IMR-90 (cell line): Measurements from ENCODE around the gene CMTM8. TPM values are rescaled to one million over a fixed set of nuclear protein-coding genes. Genes with fewer than 3 reads are reported as not detected.

Source experiments
- ATAC-seq: fragments of 200-7000 bp; cut with Tn5 transposase; 2 replicates; pipeline ENCODE4 v1.9.1; 2020; ENCODE audit warnings: low read depth, mild to moderate bottlenecking, moderate library complexity
- BruUV-seq: library from RNA; stranded (reverse); fragments of 400-500 nt; replicated peaks from 2 replicates; lab custom pipeline; 2021; lab: Mats Ljungman, UMichigan
- CTCF ChIA-PET: fragments of 300-600 bp; formaldehyde crosslinking; extraction: SDS; loops from one replicate; lab custom pipeline; 2021; ENCODE audit warnings: antibody characterized with exemption; lab: Yijun Ruan, JAX
- POLR2A ChIA-PET: fragments of 300-600 bp; sonication (Branson Sonifier 250); formaldehyde crosslinking; loops from one replicate; lab custom pipeline; 2022; ENCODE audit warnings: antibody characterized with exemption; ENCODE audit not compliant: unreplicated experiment; lab: Charles Lee
- DNase-seq: peaks from one replicate; pipeline ENCODE4 v3.0.0; 2013
- H2AFZ ChIP-seq: replicated peaks from 2 replicates; pipeline ENCODE3; 2013; ENCODE audit warnings: low read length, mild to moderate bottlenecking; ENCODE audit not compliant: poor library complexity
- H2AK5ac ChIP-seq: 2 replicates; pipeline ENCODE4 v1.6.1; 2013; ENCODE audit warnings: low read depth, low read length, inconsistent platforms
- H2AK9ac ChIP-seq: replicated peaks from 2 replicates; pipeline ENCODE3; 2013; ENCODE audit warnings: mild to moderate bottlenecking, low read depth, low read length, moderate library complexity; ENCODE audit not compliant: poor library complexity
- H2BK120ac ChIP-seq: 2 replicates; pipeline ENCODE4 v1.6.1; 2013; ENCODE audit warnings: low read depth, low read length, inconsistent platforms
- H2BK15ac ChIP-seq: 3 replicates; pipeline ENCODE4 v1.6.1; 2013; ENCODE audit warnings: low read depth, low read length, inconsistent platforms
- H2BK20ac ChIP-seq: 2 replicates; pipeline ENCODE4 v1.6.1; 2013; ENCODE audit warnings: low read depth, mild to moderate bottlenecking, inconsistent platforms, low read length, moderate library complexity
- H2BK5ac ChIP-seq: 2 replicates; pipeline ENCODE4 v1.6.1; 2013; ENCODE audit warnings: mild to moderate bottlenecking, low read depth, low read length, inconsistent platforms; ENCODE audit not compliant: poor library complexity, severe bottlenecking
- H3K14ac ChIP-seq: replicated peaks from 2 replicates; pipeline ENCODE4 v1.6.1; 2013; ENCODE audit warnings: low read depth, low read length, inconsistent platforms
- H3K18ac ChIP-seq: 2 replicates; pipeline ENCODE4 v1.6.1; 2013; ENCODE audit warnings: low read depth, low read length, control low read depth
- H3K23ac ChIP-seq: 2 replicates; pipeline ENCODE4 v1.6.1; 2013; ENCODE audit warnings: low read depth, low read length, inconsistent platforms
- H3K27ac ChIP-seq: 2 replicates; pipeline ENCODE4 v1.5.1; 2013; ENCODE audit warnings: mild to moderate bottlenecking, control low read depth, low read length; ENCODE audit not compliant: insufficient read depth
- H3K27me3 ChIP-seq: 2 replicates; pipeline ENCODE4 v1.6.1; 2013; ENCODE audit warnings: low read length; ENCODE audit not compliant: control insufficient read depth, insufficient read depth
- H3K36me3 ChIP-seq: 2 replicates; pipeline ENCODE4 v1.6.1; 2013; ENCODE audit warnings: low read length, mixed read lengths; ENCODE audit not compliant: control insufficient read depth, insufficient read depth
- H3K4ac ChIP-seq: 2 replicates; pipeline ENCODE4 v1.6.1; 2013; ENCODE audit warnings: low read depth, low read length, inconsistent platforms
- H3K4me1 ChIP-seq: 2 replicates; pipeline ENCODE4 v1.6.1; 2013; ENCODE audit warnings: low read length, mixed read lengths; ENCODE audit not compliant: control insufficient read depth, insufficient read depth
- H3K4me2 ChIP-seq: 2 replicates; pipeline ENCODE4 v1.6.1; 2013; ENCODE audit warnings: low read depth, mild to moderate bottlenecking, control low read depth, low read length, moderate library complexity
- H3K4me3 ChIP-seq: 2 replicates; pipeline ENCODE4 v1.5.1; 2013; ENCODE audit warnings: low read depth, mild to moderate bottlenecking, control low read depth, low read length, moderate library complexity; ENCODE audit not compliant: insufficient read depth
- H3K56ac ChIP-seq: 2 replicates; pipeline ENCODE4 v1.6.1; 2013; ENCODE audit warnings: low read length, inconsistent platforms; ENCODE audit not compliant: insufficient read depth; ENCODE audit errors: extremely low read depth
- H3K79me1 ChIP-seq, 2 experiments: 2 replicates each; pipeline ENCODE4 v1.6.1; 2013; ENCODE audit warnings: low read length in 2 of 2, inconsistent platforms in 1 of 2, low read depth in 1 of 2
- H3K9ac ChIP-seq: 2 replicates; pipeline ENCODE4 v1.6.1; 2013; ENCODE audit warnings: low read depth, low read length, control low read depth
- H3K9me1 ChIP-seq: 2 replicates; pipeline ENCODE4 v1.6.1; 2013; ENCODE audit warnings: low read length, inconsistent platforms; ENCODE audit not compliant: insufficient read depth
- H3K9me3 ChIP-seq: 2 replicates; pipeline ENCODE4 v1.6.1; 2013; ENCODE audit warnings: low read length; ENCODE audit not compliant: control insufficient read depth, insufficient read depth
- H4K20me1 ChIP-seq: 2 replicates; pipeline ENCODE4 v1.6.1; 2013; ENCODE audit warnings: low read length, inconsistent platforms; ENCODE audit not compliant: insufficient read depth
- H4K5ac ChIP-seq: 2 replicates; pipeline ENCODE4 v1.6.1; 2013; ENCODE audit warnings: mild to moderate bottlenecking, low read depth, low read length, control low read depth
- H4K8ac ChIP-seq, 2 experiments: 2 replicates each; pipeline ENCODE4 v1.6.1; 2013; ENCODE audit warnings: low read depth in 2 of 2, low read length in 2 of 2, control low read depth in 1 of 2, inconsistent platforms in 1 of 2
- H4K91ac ChIP-seq: 2 replicates; pipeline ENCODE4 v1.6.1; 2013; ENCODE audit warnings: low read depth, low read length, inconsistent platforms; ENCODE audit not compliant: insufficient read depth
- CEBPB ChIP-seq: IDR thresholded peaks from 2 replicates; pipeline ENCODE4 v1.6.1; 2012; ENCODE audit warnings: low read depth, low read length, improper control_type of control experiment
- CHD1 ChIP-seq: IDR thresholded peaks from 2 replicates; pipeline ENCODE4 v1.6.1; 2012; ENCODE audit warnings: low read depth, low read length, improper control_type of control experiment
- CTCF ChIP-seq: conservative IDR thresholded peaks from 2 replicates; pipeline ENCODE4 v1.5.1; 2012; ENCODE audit warnings: mild to moderate bottlenecking, low read depth, low read length, improper control_type of control experiment
- FOS ChIP-seq: fragments of 150-350 bp; IDR thresholded peaks from 2 replicates; pipeline ENCODE4 v1.6.1; 2016; ENCODE audit warnings: low read depth, low read length
- MAFK ChIP-seq: IDR thresholded peaks from 2 replicates; pipeline ENCODE4 v1.6.1; 2012; ENCODE audit warnings: low read depth, low read length, improper control_type of control experiment
- MAZ ChIP-seq: IDR thresholded peaks from 2 replicates; pipeline ENCODE4 v1.6.1; 2012; ENCODE audit warnings: low read depth, mild to moderate bottlenecking, low read length, improper control_type of control experiment, moderate library complexity, borderline replicate concordance
- MXI1 ChIP-seq: IDR thresholded peaks from 2 replicates; pipeline ENCODE4 v1.6.1; 2012; ENCODE audit warnings: low read depth, mild to moderate bottlenecking, low read length, moderate library complexity, borderline replicate concordance
- NFE2L2 ChIP-seq: fragments of 150-350 bp; IDR thresholded peaks from 2 replicates; pipeline ENCODE4 v1.6.1; 2016; ENCODE audit warnings: low read depth, mild to moderate bottlenecking, low read length
- RCOR1 ChIP-seq: IDR thresholded peaks from 2 replicates; pipeline ENCODE4 v1.6.1; 2012; ENCODE audit warnings: mild to moderate bottlenecking, low read length, improper control_type of control experiment; ENCODE audit not compliant: insufficient replicate concordance
- SMC3 ChIP-seq: fragments of 150-350 bp; IDR thresholded peaks from 2 replicates; pipeline ENCODE4 v1.6.1; 2016; ENCODE audit warnings: low read depth, mild to moderate bottlenecking, antibody characterized with exemption, low read length, moderate library complexity
- WGBS, 2 experiments: methylation state at CpG; one replicate each; pipeline versions ENCODE4 v1.1.5 to v1.1.7; 2013; ENCODE audit warnings: missing lambda C conversion rate in 2 of 2; ENCODE audit not compliant: insufficient read length in 1 of 2; ENCODE audit errors: extremely low coverage in 2 of 2; 5-methylcytosine and 5-hydroxymethylcytosine counted together
- dilution Hi-C: fragments of 300-500 bp; cut with HindIII; formaldehyde crosslinking; loops from one replicate; pipeline ENCODE4 v1.14.3; 2018; ENCODE audit warnings: low sequenced_read_pairs; ENCODE audit not compliant: unreplicated experiment
- in situ Hi-C: fragments of 300-500 bp; cut with MboI; formaldehyde crosslinking; loops from 3 replicates; pipeline ENCODE4 v1.14.3; 2019; ENCODE audit warnings: low sequenced_read_pairs, inconsistent platforms, mixed read lengths
- intact Hi-C: fragments of 100-400 bp; cut with micrococcal nuclease; formaldehyde crosslinking; loops from 2 replicates; pipeline ENCODE4 v1.10.0; 2022
- polyA plus RNA-seq, 3 experiments: library from polyadenylated mRNA; depleted of rRNA; stranded (reverse); fragments of >200 nt; gene quantifications; 2 replicates each; pipeline ENCODE4 v1.2.3, GENCODE V29; 2012; ENCODE audit warnings: low replicate concordance in 1 of 3
- total RNA-seq: library from RNA; depleted of rRNA; stranded (reverse); fragments of >200 nt; gene quantifications from 2 replicates; pipeline ENCODE4 v1.2.3, GENCODE V29; 2012
- TF ChIP-seq, protein P1 (sequence below): fragments of 150-350 bp; IDR thresholded peaks from 2 replicates; pipeline ENCODE4 v1.6.1; 2017; ENCODE audit warnings: mild to moderate bottlenecking, antibody characterized with exemption, low read length, low read depth
- TF ChIP-seq, protein P2 (sequence below): fragments of 150-350 bp; IDR thresholded peaks from 2 replicates; pipeline ENCODE4 v1.6.1; 2016; ENCODE audit warnings: low read depth, mild to moderate bottlenecking, low read length, moderate library complexity, borderline replicate concordance

The CMTM8 gene
- total and polyA plus RNA-seq, 2 of the 4 experiments (the other 2 are of a cell fraction) = 0.15 TPM; not detected in 1

DNA sequence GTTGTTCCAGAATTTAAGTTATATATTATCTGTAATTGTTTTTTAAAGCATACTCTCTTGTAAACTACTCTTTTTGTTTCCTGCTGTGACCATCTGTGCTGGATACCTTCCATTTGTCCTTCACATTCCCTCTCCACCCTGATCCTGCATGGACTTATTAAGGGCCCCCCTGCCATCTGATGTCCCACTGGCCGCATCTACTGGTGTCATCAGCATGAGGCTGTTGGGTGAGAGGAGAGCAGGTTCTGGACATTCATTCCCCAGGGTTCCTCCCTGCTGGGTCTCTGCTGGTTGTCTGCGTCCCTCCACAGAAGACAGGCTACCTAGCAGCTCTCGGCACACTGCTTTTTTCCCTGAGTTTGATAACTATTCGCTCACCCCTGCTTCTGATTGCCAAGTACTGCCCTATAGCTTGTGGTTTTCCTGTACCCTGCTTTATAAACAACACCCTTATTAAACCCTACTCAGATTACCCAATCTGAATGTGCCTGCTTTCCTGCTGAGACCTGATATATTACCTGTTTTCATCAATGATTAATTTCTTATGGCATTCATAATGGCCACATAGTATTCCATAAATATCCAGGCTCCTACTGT is 7.7 kb downstream of the CMTM8 start:
- Histone ChIP-seq H3K9me3 (no peaks in the 10 kb centered on the region), H3K14ac (no peak overlapping the region), H3K23ac (no peak overlapping the region), H2AK5ac (no peak overlapping the region), H3K4me1 (no peaks in the 10 kb centered on the region), H3K18ac (no peak overlapping the region), H3K4me3 (no peak overlapping the region), H3K4me2 (no peak overlapping the region), H2BK15ac (no peak overlapping the region), H4K5ac (no peak overlapping the region), H3K4ac (no peak overlapping the region), H2BK5ac (no peak overlapping the region), H3K27me3 (peaks cover 7% of the 10 kb centered on the region), H3K9me1 (no peaks in the 10 kb centered on the region), H3K27ac (no peak overlapping the region), H3K79me1 (no peaks in the 10 kb centered on the region), H3K56ac (no peak overlapping the region), H2BK120ac (no peak overlapping the region), H4K20me1 (no peaks in the 10 kb centered on the region), H2BK20ac (no peak overlapping the region), H4K8ac (no peak overlapping the region), H3K9ac (no peak overlapping the region), H4K91ac (no peak overlapping the region), H2AFZ (no peak overlapping the region), H3K36me3 (no peaks in the 10 kb centered on the region), H2AK9ac (no peak overlapping the region)
- CTCF ChIA-PET = no interaction called here
- ATAC-seq (no peak), DNase-seq (no peak)
- dilution Hi-C loops (no loop called here), in situ Hi-C loops (no loop called here), intact Hi-C loops (no loop called here)
- 87% methylated on average over 3 of the region's 4 CpGs; no CpG with 5 or more reads in 1 of the 2 experiments for WGBS, 2 experiments
- no TSS peak for BruUV-seq
- TF ChIP-seq, protein P1, sequence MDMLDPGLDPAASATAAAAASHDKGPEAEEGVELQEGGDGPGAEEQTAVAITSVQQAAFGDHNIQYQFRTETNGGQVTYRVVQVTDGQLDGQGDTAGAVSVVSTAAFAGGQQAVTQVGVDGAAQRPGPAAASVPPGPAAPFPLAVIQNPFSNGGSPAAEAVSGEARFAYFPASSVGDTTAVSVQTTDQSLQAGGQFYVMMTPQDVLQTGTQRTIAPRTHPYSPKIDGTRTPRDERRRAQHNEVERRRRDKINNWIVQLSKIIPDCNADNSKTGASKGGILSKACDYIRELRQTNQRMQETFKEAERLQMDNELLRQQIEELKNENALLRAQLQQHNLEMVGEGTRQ = no peak
- TF ChIP-seq CHD1 (no peak), MXI1 (no peak), NFE2L2 (no peak), CTCF (no peak), MAZ (no peak), CEBPB (no peak), MAFK (no peak), FOS (no peak), SMC3 (no peak), RCOR1 (no peak)
- TF ChIP-seq, protein P2, sequence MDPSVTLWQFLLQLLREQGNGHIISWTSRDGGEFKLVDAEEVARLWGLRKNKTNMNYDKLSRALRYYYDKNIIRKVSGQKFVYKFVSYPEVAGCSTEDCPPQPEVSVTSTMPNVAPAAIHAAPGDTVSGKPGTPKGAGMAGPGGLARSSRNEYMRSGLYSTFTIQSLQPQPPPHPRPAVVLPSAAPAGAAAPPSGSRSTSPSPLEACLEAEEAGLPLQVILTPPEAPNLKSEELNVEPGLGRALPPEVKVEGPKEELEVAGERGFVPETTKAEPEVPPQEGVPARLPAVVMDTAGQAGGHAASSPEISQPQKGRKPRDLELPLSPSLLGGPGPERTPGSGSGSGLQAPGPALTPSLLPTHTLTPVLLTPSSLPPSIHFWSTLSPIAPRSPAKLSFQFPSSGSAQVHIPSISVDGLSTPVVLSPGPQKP = no peak
- POLR2A ChIA-PET = interaction anchor here (0.6 kb wide), 1 partner anchor 51 kb away, joined by 5 read pairs; no protein-coding TSS in a partner anchor
